ENCODE data around the gene AMOTL1.

The AMOTL1 gene

DNA sequence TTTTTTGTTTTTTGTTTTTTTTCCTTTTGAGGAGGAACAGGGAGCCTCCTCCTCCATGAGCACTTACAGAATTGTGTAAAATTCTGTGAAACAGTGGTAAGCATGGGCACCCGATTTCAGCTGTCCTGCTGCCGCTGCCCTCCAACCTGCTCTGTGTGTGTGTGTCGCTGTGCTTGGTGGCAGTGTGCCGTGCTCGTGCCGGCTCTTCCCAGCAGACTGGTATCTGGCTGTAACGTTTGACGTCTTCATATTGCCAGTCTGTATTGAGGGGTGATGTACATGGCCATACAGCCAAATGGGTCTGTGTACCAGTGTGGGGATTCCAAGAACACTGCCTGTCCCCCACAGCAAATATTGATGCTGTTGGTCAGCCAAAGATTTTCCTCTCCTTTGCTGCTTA lies 108.1 kb downstream of the AMOTL1 start:
- TF ChIP-seq ZFX (IDR thresholded peaks at IDR 0.05; ENCODE audit: borderline replicate concordance) = no peak
- TF ChIP-seq, protein P1, sequence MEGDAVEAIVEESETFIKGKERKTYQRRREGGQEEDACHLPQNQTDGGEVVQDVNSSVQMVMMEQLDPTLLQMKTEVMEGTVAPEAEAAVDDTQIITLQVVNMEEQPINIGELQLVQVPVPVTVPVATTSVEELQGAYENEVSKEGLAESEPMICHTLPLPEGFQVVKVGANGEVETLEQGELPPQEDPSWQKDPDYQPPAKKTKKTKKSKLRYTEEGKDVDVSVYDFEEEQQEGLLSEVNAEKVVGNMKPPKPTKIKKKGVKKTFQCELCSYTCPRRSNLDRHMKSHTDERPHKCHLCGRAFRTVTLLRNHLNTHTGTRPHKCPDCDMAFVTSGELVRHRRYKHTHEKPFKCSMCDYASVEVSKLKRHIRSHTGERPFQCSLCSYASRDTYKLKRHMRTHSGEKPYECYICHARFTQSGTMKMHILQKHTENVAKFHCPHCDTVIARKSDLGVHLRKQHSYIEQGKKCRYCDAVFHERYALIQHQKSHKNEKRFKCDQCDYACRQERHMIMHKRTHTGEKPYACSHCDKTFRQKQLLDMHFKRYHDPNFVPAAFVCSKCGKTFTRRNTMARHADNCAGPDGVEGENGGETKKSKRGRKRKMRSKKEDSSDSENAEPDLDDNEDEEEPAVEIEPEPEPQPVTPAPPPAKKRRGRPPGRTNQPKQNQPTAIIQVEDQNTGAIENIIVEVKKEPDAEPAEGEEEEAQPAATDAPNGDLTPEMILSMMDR (IDR thresholded peaks at IDR 0.05) = no peak
- H3K27ac ChIP-seq = no peak overlapping the region

DNA sequence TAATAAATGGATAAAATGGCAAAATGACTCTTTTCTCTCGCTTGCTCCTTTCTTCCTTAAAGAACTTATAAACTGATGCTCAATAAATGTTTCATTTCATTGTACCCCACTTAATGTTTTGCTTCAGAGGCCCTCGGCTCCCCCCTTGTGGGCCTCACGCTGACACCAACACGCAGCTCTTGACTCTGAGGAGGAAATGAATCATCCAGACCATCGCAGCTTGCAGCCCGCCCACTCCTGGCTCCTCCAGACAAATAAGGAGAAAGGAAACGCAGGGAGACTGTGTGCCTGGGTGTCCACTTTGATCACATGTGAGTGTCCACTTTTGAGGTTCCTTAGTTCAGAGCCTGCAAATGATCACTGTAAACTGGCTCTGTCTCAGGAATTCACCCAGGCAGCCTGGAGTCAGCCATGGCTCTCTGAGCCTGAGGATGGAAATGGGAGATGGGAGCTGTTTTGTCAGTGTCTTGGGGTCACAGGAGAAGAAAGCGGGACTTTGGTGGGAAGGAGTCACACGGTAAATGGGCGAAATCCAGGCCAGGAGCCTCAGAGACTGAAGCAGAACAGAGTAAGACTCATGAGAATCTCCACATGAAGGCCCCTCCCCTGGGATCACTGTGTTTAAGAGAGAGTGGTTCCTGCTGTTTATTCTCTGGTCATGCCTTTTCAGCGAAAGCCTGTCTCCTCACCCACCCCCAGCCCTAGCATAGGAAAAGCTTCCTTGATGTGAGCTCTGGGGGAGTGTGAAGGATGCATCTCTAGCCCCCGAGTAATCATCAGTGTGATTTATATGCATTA lies 108.7 kb downstream of the AMOTL1 start:
- no peak overlapping the region for H3K27ac ChIP-seq
- TF ChIP-seq, protein P1 (IDR thresholded peaks at IDR 0.05) = no peak
- no peak for TF ChIP-seq ZFX (IDR thresholded peaks at IDR 0.05; ENCODE audit: borderline replicate concordance)

DNA sequence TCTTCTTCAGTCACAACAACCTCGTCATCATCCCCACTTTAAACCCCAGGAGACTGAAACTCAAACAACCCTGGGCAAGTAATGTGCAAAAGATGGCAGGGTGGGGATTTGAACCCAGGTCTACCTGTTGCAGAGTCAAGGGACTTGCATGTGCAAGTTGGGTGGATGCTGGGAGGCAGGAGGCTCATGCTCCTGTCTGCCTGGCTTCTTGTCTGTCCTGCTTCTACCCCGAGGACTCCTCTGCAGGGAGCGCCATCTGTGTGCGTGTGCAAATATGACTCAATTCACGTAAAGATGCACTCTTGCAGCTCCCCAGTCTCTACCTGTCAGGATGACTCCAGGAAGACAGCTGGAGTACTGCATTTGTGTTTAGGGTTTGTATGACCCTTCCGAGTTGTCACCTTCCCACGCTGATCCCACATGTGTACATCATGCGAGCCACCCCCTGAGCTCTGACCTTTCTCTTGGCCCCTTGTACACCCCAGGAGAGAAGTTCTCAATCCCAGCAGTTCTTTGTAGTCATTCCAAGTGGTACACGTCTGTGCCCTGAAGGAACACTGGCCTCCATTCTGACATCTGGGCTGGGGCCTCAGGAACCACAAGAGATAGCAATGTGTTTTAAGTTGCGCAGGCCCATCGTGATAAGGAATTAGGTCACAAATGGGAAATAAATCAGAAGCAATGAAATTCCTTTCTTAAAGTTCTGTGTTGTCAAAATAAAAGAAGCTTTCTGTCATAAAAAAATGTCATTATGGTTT lies 109.5 kb downstream of the AMOTL1 start:
- TF ChIP-seq ZFX (IDR thresholded peaks at IDR 0.05; ENCODE audit: borderline replicate concordance) = no peak
- TF ChIP-seq, protein P1 (IDR thresholded peaks at IDR 0.05) = no peak
- H3K27ac ChIP-seq = no peak overlapping the region

DNA sequence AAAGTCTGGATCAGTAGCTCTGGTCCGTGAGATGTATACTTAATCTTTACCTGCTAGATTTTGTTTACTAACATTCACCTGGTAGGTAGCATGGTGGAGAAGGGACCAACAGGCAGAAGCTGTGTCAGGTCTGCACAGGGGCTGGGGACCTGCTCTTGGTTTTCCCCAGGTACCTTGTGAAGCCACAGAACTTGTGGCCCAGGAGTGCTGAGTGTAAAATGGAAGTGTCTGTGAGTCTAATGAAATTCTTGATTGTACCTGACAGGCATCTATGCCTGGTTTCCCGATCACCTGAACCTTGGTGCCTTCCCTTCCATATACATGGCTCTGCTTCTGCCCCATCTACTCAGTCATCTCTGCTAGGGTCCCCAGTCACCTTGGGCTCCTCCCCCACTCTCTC lies 110.8 kb downstream of the AMOTL1 start:
- no peak overlapping the region for H3K27ac ChIP-seq

DNA sequence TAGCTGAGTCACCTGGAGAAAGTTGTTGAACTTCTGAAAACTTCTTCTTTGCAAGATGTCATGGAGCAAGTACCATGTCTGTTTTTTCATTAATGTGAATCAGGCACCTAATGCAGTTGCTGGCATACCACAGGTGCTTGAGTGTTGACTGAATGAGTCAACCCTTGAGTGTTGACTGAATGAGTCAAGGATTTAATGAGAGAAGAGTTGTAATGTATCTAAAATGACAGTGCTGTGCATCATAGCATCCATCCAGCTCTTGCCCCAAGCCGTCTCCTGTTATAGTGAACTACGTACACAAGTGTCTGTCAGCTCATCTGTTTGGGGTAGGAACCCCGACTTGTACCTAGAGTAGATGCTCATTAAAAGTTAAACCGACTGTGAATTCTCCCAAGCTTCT lies 112.1 kb downstream of the AMOTL1 start:
- TF ChIP-seq, protein P1 (IDR thresholded peaks at IDR 0.05) = no peak
- no peak for TF ChIP-seq ZFX (IDR thresholded peaks at IDR 0.05; ENCODE audit: borderline replicate concordance)
- no peak overlapping the region for H3K27ac ChIP-seq

More for the DNA sequence above, 110.8 kb downstream of the AMOTL1 start:
- TF ChIP-seq ZFX (IDR thresholded peaks at IDR 0.05; ENCODE audit: borderline replicate concordance) = no peak
- TF ChIP-seq, protein P1 (IDR thresholded peaks at IDR 0.05) = no peak

DNA sequence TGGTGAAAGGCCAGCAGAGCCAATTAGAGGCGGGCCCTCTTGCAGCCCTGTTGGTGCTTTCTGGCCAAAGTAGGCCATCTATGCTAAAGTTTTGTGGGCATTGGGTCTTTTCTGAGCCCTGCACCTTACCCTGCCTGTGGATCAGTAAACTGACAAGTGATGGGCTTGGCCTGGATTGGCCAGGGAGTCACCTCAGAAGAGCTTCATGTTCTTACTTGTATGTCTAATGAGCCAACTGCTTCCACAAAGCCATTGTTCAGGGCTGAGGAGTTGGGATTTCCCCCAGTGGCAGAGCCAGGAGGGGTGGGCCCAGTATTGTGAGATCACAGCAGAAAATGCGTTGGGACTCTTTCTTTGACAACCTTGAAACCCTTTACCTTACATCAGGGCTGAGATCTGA lies 114.8 kb downstream of the AMOTL1 start:
- no peak overlapping the region for H3K27ac ChIP-seq
- TF ChIP-seq, protein P1 (IDR thresholded peaks at IDR 0.05) = no peak
- TF ChIP-seq ZFX (IDR thresholded peaks at IDR 0.05; ENCODE audit: borderline replicate concordance) = no peak

DNA sequence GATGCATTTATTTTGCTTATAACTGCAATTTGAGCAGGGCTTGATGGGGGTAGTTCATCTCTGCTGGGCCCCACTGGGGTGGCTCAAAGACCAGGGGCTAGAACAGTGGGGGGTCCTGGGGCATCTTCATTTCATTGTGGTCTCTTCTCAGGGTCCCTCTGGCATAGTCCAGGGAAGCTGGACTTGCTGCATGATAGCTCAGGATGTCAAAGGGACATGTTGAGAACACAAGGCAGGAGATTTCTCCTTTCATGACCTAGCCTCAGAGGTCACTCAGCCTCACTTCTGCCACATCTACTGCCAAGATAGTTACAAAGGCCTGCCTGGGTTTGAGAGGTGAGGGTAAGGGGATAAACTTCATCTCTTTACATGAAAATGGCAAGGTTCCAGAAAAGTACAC lies 115.7 kb downstream of the AMOTL1 start:
- no peak overlapping the region for H3K27ac ChIP-seq
- TF ChIP-seq, protein P1 (IDR thresholded peaks at IDR 0.05) = no peak
- TF ChIP-seq ZFX (IDR thresholded peaks at IDR 0.05; ENCODE audit: borderline replicate concordance) = no peak
